GM18511 (cell line): ENCODE results near the gene LGR6.
A peak's percentile ranks its signal among the peaks of the same experiment; 100 is the strongest.
"Not testable (repeated sequence)": the region's sequence is repeated elsewhere in the genome, so short reads cannot be mapped to it uniquely, and the experiment has no call there.

Experiments
- ATAC-seq: cut with Tn5 transposase; IDR thresholded peaks from one replicate; pipeline ENCODE4 v1.9.1; 2021; ENCODE audit warnings: mild to moderate bottlenecking, moderate library complexity; ENCODE audit not compliant: unreplicated experiment

The LGR6 gene

DNA sequence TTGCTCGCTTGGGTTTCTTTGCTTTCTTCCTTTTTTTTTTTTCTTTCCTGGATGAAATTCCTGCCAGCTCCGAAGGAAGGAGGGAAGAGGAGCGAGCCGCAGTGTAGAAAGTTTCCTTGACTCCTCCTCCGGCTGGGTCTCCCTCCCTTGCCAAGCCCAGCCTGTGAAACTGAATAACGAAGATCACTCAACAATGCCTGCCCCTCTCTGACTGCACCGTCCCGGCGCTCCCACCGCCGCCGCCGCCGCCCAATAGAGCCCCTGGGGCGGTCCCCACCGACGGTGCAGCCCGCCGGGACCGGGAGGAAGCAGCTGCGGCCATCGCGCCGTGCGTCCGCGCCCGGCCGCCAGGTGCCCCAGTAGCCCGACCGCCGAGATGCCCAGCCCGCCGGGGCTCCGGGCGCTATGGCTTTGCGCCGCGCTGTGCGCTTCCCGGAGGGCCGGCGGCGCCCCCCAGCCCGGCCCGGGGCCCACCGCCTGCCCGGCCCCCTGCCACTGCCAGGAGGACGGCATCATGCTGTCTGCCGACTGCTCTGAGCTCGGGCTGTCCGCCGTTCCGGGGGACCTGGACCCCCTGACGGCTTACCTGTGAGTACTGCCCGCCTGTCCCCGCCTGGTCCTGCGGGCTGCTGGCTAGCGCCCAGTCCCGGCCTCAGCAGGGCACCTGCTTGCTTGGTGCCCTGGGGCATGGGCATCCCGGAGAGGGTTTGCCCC is at the start of gene LGR6:
LGR6 (plus strand) TSS at position 186 of the 714 bp plus-strand sequence; CDS start at position 377, 191 bp downstream.
- no peak for ATAC-seq

GRCh38 chr1:202144402-202145067 is 49.1 kb upstream of the LGR6 start, which contains the start of gene ARL8A:
TSS of gene ARL8A (minus strand) at chr1:202144737. CDS start at chr1:202144572, 165 bp downstream.
- peak; percentile 70 for ATAC-seq

DNA sequence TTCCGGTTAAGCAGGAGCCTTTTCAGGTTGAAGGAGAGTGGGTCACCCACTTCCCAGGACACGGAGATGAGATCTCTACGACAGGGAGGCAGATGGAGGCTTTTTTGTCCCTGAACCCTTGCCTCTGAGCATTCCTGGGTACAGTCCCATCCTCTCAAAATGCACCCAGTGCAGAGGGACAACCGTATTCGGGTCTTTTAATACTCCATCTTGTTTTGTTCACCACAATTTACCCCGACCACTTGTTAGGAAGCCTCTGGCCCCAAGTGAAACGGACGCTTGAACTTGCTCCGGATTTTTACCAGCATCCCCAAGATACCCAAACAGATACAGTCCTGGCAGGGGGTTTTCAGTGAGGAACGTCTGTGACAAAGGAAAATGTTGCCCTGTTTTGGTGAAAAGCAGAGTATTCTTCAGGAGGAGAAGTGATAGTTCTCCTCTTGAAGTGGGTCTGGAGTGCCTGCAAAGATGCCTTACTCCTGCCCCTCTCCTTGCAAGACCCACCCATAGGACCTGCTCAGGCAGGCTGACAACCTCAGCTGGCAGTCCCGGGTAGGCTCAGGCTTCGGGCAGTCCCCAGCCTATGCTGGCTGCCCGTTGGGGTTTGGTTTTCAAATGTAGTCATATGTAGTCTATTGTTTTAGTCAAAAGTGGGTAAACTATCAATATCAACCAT is 48.4 kb upstream of the LGR6 start:
- no peak for ATAC-seq

DNA sequence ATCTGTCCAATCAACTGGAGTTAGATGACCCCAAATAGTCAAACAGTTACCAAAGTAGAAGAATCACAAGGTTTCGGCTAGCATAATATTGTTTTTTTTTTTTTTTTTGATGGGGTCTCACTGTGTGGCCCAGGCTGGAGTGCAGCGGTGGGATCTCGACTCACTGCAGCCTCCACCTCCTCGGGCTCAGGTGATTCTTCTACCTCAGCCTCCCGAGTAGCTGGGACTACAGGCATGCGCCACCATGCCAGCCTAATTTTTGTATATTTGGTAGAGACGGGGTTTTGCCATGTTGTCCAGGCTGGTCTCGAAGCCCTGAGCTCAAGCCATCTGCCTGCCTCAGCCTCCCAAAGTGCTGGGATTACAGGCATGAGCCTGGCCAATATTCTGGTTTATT is 47.9 kb upstream of the LGR6 start:
- ATAC-seq, result not testable (repeated sequence)

DNA sequence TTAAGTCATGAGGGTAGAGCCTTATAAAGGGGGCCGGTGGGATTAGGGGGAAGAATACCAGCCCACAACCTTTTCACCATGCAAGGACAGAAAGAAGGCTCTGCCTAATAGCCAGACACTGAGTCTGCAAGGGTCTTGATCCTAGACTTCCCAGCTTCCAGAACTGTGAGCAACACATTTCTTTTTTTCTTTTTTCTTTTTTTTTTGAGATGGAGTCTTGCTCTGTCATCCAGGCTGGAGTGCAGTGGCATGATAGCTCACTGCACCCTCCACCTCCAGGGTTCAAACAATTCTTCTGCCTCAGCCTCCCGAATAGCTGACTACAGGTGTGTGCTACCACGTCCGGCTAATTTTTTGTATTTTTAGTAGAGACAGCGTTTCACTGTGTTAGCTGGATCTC is 47.3 kb upstream of the LGR6 start:
- ATAC-seq, result no peak

DNA sequence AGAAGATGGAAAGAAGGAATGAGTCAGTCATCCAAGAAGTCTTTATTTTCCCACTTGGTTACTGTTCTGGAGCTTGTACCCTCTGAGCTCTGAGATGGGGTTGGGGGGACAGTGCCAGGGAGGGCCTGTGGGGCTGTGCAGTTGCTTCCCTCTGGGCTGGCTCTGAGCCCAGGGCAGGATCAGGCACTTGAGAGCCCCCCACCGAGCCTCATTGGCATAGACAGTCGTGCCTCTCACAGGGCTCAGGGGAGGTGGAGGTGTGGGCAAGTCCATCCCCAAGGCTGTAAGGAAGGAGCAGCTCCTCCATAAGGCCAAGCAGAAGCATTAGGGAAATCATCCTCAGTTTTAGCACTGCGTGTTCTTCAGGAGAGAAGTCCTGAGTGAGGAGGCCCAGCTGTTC is 46.6 kb upstream of the LGR6 start:
- no peak for ATAC-seq

- no peak for ATAC-seq
Measured at GRCh38 chr1:202148391-202148790, 45.2 kb upstream of the LGR6 start.

DNA sequence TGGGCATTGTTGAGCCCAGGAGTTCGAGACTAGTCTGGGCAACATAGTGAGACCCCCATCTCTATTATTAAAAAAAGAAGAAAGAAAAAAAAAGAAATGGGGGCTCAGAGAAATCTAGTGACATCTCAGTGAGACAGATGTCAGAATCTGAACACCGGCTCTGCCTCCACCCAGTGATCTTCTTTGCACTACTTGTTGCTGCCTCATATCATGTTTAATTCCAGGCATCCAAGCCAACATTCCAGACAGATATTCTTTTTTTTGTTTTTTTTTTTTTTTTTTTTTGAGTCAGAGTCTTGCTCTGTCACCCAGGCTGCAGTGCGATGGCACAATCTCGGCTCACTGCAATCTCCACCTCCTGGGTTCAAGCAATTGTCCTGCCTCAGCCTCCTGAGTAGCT is 44.0 kb upstream of the LGR6 start:
- ATAC-seq, result no peak

GRCh38 chr1:202150187-202150586 is 43.4 kb upstream of the LGR6 start:
- ATAC-seq, result no peak

- ATAC-seq, result no peak
Measured at GRCh38 chr1:202150602-202151001, 43.0 kb upstream of the LGR6 start.

GRCh38 chr1:202151045-202151444 is 42.6 kb upstream of the LGR6 start:
- no peak for ATAC-seq

GRCh38 chr1:202152399-202152798 is 41.2 kb upstream of the LGR6 start:
- no peak for ATAC-seq

GRCh38 chr1:202153284-202153683 is 40.3 kb upstream of the LGR6 start:
- no peak for ATAC-seq

DNA sequence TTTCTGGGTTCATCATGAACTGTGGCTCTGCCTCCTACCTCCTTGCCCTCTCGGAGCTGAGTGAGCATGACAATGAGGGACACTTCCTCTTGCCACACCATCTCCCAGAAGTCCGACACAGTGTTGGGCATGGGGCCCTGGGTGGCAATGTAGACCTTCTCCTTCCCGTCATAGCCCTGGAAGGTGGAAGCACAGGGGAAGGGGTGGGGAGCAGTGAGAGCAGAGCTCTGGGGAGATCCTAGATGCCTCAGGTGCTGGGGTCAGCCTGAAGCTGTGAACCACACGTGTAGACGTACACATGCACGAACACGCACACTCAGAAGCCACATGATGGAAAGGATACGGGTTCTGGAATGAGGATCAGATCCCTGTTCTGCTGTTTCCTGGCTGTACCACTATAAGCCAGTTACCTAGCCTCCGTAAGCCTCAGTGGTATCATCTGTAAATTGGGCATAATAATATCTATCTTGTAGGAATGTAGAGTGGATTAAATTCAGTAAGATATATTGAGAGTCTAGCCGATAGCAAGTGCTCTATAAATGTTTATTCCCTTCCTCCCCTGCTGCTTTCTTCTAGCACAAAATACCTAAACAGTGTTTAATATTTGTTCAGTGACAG is 39.3 kb upstream of the LGR6 start:
- ATAC-seq, result no peak

DNA sequence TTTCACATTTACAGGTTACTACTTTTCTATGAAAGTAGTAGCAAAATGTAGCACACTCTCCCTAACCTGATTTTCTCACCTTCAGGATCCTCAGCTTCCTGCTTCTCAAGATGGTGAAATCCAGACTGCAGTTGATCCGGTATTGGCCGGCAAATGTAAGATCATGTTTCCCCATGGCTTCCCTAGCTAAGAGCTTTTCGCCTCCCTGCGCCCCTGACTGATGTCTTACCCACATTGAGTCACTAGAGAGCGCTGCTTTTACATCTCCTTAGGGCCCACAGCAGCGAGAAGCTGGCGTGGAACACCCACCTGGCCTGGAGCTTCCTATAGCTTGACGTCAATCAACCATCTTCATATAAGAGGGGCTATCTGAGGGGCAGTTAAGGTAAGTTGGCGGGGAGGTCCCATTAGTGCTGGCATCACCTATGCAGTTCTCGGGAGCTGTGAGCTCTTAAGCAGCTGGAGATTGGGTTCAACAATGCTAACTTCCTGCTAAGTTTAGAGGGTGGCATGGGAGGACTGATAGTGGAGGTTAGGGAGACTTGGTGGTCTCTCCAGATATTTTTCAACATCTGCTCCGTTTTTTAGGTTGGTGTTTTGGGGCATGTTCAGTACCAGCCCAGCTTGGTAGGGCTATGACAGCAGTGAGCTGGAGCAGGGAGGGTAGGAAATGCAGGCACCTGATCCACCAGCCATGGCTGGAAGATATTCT is 38.7 kb upstream of the LGR6 start:
- ATAC-seq, result no peak

DNA sequence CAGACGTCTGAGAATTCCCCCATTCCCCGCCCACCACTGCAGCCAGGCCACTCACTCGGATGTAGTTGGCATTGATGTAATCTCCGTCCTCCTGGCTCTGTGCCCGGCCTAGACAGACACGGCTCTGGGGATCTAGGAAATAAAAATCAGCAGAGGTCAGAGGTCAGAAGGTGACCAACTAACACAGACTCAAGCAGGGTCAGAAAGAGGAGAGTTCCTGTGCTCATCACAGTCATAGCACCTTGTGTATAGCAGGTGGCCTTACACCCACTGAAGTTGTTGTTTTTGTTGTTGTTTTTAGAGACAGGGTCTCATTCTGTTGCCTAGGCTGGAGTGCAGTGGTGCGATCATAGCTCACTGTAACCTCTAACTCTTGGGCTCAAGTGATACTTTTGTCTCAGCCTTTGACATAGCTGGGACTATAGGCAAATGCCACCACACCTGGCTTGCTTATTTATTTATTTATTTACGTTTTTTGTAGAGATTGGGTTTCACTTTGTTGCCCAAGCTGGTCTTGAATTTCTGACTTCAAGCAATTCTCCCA is 38.0 kb upstream of the LGR6 start:
- ATAC-seq, result no peak

- ATAC-seq, result no peak
Measured at GRCh38 chr1:202156590-202156989, 37.0 kb upstream of the LGR6 start.

GRCh38 chr1:202157945-202158344 is 35.7 kb upstream of the LGR6 start:
- ATAC-seq, result no peak

DNA sequence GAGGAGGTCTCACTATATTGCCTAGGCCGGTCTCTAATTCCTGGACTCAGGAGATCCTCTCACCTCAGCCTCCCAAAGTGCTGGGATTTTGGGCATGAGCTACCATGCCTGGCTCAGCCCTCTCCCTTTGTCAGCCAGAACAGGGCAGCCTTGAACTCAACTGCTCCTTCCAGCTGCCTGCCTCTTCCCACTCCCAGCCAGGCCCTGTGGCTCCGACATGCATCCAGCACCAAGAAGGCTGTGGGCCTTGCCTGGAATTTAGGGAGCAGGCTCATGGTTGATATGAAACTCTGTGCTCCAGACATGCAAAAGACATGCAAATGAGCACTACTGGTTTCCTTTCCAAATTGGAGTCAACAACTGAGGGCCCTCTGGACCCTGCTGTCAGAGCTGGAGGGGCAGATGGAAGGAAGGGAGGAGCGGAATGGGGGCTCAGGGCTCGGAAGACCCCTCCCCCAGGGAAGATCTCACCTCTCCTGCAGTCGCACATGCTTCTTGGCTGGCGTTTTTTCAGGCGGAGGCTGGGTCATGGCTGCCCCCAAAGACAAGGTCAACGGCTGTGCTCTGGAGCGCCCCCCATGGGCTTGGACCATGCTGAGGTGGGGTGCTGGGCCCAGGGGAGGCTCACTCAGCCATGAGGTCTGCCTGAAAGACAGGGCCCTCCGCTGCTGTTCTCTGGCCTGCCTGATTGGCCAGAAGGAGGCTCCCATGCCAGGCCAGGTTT is 34.6 kb upstream of the LGR6 start:
- ATAC-seq, result no peak
